Stimulated activated naive CD8-positive, alpha-beta T cell treated with anti-CD3 and anti-CD28 coated beads, Interleukin-15, amount 100 ng/mL, for 72 hours (primary cell): Measurements from ENCODE around the gene LRRFIP1.
"Not testable (repeated sequence)": the region's sequence is repeated elsewhere in the genome, so short reads cannot be mapped to it uniquely, and the experiment has no call there.

ENCODE experiments used
- ATAC-seq: fragments of 150-1000 bp; cut with Tn5 transposase; 2 replicates; pipeline ENCODE4 v1.10.0; 2021; ENCODE audit warnings: mild to moderate bottlenecking, moderate library complexity
- DNase-seq, 2 donors: peaks; one replicate each; pipeline ENCODE4 v3.0.0; 2021 to 2022
- H3K27ac Mint-ChIP-seq, 2 donors: one replicate each; pipeline ENCODE4 v1.8.0; 2022; ENCODE audit warnings: mild to moderate bottlenecking in 2 of 2, mixed read lengths in 2 of 2, moderate library complexity in 2 of 2
- H3K27me3 Mint-ChIP-seq: one replicate; pipeline ENCODE4 v1.8.0; 2022; ENCODE audit warnings: mixed read lengths
- H3K4me1 Mint-ChIP-seq: one replicate; pipeline ENCODE4 v1.8.0; 2022; ENCODE audit warnings: mild to moderate bottlenecking, mixed read lengths
- H3K4me3 Mint-ChIP-seq, 2 donors: one replicate each; pipeline ENCODE4 v1.8.0; 2022; ENCODE audit warnings: mild to moderate bottlenecking in 2 of 2, mixed read lengths in 2 of 2, moderate library complexity in 1 of 2
- H3K9me3 Mint-ChIP-seq, 2 donors: one replicate each; pipeline ENCODE4 v1.8.0; 2022; ENCODE audit warnings: mixed read lengths in 2 of 2

LRRFIP1 gene

DNA sequence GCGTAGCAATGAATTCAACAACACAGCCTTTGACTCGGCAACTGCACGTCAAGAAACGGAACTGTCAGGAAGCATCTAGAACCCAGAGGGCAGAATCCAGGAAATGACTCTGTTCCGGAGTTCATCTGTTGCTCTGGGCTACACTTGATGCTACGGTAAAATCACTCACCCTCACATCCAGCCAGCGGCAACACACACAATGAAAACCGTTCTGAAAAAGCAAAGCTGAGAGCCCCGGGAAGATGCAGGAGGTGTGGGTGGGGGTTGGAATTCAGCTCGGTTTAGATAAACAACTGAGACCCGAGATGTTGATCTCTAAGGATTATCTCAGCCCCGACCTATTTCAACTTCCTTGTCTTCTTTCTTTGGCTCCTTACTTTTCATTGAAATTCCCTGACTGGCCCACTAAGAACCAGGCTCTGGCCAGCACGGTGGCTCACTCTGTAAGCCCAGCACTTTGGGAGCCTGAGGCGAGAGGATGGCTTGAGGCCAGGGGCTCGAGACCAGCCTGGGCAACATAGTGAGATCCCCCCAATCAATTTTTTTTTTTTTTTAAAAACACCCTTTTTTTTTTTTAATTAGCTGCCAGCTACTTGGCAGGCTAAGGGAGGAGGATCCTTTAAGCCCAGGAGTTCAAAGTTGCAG lies 23.5 kb upstream of the LRRFIP1 start:
- no peaks in the 10 kb centered on the region for H3K27me3 Mint-ChIP-seq
- H3K4me1 Mint-ChIP-seq: peaks cover 20% of the 10 kb centered on the region
- peak overlapping the region; percentile 43 to 91 for H3K27ac Mint-ChIP-seq
- H3K4me3 Mint-ChIP-seq: peak overlapping the region; percentile 72 to 74
- H3K9me3 Mint-ChIP-seq: no peaks in the 10 kb centered on the region
- peak; percentile 23 to 37 for DNase-seq
- peak; percentile 94 for ATAC-seq

DNA sequence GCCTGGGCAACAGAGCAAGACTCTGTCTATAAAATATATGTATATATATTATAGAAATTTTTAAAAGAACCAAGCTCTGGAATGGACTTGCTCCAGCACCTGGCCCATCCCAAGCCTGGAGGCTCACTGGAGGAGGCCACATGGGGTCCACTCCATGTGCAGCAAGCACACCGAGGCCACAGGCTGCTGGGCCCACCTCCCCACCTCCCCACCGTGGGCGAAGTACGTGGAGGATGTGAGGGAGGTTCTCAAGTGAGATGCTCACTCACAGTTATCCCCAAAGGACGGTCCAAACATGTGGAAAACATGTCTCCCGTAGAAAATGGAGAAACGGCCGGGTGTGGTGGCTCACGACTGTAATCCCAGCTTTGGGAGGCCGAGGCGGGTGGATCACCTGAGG lies 23.0 kb upstream of the LRRFIP1 start:
- peak overlapping the region; percentile 72 to 74 for H3K4me3 Mint-ChIP-seq
- no peaks in the 10 kb centered on the region for H3K9me3 Mint-ChIP-seq
- DNase-seq (no peak), ATAC-seq (no peak)
- no peak overlapping the region for H3K27ac Mint-ChIP-seq
- no peaks in the 10 kb centered on the region for H3K27me3 Mint-ChIP-seq
- peaks cover 20% of the 10 kb centered on the region for H3K4me1 Mint-ChIP-seq

DNA sequence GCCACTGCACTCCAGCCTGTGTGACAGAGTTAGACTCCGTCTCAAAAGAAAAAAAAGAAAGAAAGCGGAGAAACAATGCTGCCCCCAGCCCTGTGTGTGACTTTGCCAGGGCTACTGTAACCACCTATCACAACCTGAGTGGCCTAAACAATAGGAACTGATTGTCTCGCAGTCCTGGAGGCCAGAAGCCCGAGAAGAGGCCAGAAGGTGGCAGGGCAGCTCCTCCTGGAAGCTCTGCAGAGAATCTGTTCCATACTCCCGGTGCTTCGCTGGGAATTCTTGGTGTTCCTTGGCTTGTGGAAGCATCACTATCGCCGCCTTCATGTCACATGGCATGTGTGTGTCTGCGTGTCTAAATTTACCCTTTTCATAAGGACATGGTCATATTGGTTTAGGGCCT lies 22.4 kb upstream of the LRRFIP1 start:
- ATAC-seq: no peak
- no peak for DNase-seq

GRCh38 chr2:237606522-237606921 lies 20.9 kb upstream of the LRRFIP1 start:
- H3K4me3 Mint-ChIP-seq, DNase-seq, H3K9me3 Mint-ChIP-seq, H3K27ac Mint-ChIP-seq, H3K27me3 Mint-ChIP-seq, ATAC-seq: not testable (repeated sequence)
- H3K4me1 Mint-ChIP-seq: peaks cover 20% of the 10 kb centered on the region

More for the DNA sequence above, 22.4 kb upstream of the LRRFIP1 start:
- peaks cover 20% of the 10 kb centered on the region for H3K4me1 Mint-ChIP-seq
- no peaks in the 10 kb centered on the region for H3K9me3 Mint-ChIP-seq
- H3K27ac Mint-ChIP-seq: peak overlapping the region in 1 of 2 donors; percentile 61
- no peaks in the 10 kb centered on the region for H3K27me3 Mint-ChIP-seq
- no peak overlapping the region for H3K4me3 Mint-ChIP-seq

DNA sequence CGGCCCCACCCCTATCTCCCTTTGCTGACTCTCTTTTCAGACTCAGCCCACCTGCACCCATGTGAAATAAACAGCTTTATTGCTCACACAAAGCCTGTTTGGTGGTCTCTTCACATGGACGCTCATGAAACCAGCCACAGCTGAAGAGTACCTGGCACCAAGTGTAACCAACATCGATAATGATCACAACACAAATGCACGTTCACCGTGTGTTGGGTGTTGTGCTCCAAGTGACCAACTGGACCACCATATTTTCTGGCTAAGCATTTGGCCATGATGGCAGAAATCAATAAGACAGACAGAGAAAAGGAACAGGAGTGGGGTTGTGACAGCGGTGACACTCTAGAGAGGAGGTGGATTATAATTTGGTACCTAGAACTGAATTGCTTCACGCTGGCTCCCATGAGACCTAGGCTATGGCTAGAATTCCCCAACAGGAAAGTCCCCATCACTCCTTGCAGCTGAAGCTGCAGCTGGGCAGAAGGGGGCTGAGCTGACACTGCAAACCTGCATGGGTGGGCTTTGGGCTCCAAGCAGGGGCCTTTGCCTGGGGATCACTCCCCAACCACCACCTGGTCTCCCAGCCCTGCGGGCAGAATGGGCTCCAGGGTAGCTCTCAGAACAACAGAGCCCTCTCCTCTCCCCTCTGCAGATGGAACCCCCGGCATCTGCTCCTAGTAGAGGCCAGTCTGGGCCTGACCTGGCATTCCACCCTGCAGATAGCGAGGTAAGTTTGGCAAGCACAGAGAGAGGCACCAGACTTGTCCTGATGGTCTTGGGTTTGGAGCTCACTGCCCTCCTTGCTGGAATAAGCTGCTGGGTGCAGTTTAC lies 14.6 kb upstream of the LRRFIP1 start:
- DNase-seq (no peak), ATAC-seq (no peak)
- no peaks in the 10 kb centered on the region for H3K27me3 Mint-ChIP-seq
- no peak overlapping the region for H3K4me3 Mint-ChIP-seq
- no peaks in the 10 kb centered on the region for H3K9me3 Mint-ChIP-seq
- peaks cover 35% of the 10 kb centered on the region for H3K4me1 Mint-ChIP-seq
- no peak overlapping the region for H3K27ac Mint-ChIP-seq

DNA sequence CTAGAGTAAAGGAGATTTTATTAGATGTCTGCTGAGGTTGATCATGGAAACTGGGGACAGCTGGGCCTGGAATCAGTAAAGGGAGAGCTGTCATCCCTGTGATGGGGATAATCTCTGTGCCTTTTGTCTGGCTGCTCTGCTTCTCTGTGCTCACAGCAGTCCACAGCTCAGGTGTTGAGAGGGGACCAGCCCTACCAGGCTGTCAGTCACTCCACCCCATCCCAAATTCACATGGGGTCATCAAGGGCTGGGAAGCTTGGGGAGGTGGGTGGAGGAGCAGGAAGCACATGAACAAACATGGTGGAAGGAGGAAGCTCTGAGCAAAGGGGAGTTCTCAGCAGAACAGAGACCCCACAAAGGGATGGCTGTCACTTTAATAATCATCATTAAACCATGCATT lies 13.7 kb upstream of the LRRFIP1 start:
- H3K4me1 Mint-ChIP-seq: peaks cover 45% of the 10 kb centered on the region
- ATAC-seq: no peak

DNA sequence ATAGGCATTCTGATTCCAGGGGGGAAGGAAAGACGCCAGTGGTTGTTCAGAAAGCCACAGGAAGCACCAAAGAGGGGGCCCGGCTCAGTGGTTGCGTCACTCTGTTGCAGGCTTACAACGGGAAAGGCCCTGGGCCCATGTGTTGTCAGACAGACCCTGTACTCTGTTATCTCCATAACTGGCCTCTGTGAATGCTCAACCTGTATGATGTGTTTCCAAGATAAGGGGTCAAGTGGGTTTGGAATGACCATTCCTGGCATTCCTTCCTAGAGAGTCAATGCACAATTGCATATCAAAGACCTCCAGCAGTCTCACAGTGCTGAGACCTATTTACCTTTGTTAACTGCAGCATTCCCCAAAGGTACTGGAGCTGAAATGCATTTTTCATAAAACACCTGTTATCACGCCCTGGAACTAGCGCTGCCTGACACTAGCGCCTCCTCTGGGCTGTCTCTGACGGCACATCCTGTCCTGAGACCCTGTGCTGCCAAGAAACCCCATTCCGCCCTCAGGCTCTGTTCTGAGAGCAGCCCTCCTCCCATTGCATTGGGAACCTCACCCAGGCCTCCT lies 13.2 kb upstream of the LRRFIP1 start:
- peaks cover 47% of the 10 kb centered on the region for H3K4me1 Mint-ChIP-seq
- H3K27ac Mint-ChIP-seq: no peak overlapping the region

More for the DNA sequence above, 13.7 kb upstream of the LRRFIP1 start:
- Mint-ChIP-seq H3K4me3 (peak overlapping the region in 1 of 2 donors; percentile 6), H3K27me3 (no peaks in the 10 kb centered on the region), H3K27ac (no peak overlapping the region), H3K9me3 (no peaks in the 10 kb centered on the region)
- no peak for DNase-seq

GRCh38 chr2:237615631-237616249 lies 11.6 kb upstream of the LRRFIP1 start:
- Mint-ChIP-seq H3K27ac (peak overlapping the region in 1 of 2 donors; percentile 55), H3K4me3 (no peak overlapping the region), H3K27me3 (no peaks in the 10 kb centered on the region), H3K9me3 (no peaks in the 10 kb centered on the region), H3K4me1 (peaks cover 47% of the 10 kb centered on the region)
- ATAC-seq: no peak
- DNase-seq: no peak

More for the DNA sequence above, 13.2 kb upstream of the LRRFIP1 start:
- DNase-seq: no peak
- Mint-ChIP-seq H3K4me3 (no peak overlapping the region), H3K27me3 (no peaks in the 10 kb centered on the region), H3K9me3 (no peaks in the 10 kb centered on the region)
- ATAC-seq: peak; percentile 46

DNA sequence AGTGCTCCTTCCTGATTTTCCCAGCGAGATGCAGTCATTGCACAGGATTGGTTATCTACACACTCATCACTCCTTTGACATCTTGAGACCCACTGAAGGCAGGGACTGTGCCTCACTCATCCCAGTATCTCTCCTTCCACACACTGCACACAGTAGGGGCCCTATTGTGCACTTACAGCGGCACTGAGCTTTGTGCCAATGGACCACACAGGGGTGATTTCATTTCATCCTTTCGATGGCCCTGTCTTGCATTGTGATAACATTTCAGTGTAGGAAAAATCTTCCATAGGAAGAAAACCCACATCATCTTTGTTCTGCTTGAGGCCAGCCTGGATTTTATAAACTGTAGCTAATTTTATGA lies 11.0 kb upstream of the LRRFIP1 start:
- peaks cover 47% of the 10 kb centered on the region for H3K4me1 Mint-ChIP-seq
- no peak overlapping the region for H3K4me3 Mint-ChIP-seq
- H3K27ac Mint-ChIP-seq: no peak overlapping the region
- H3K9me3 Mint-ChIP-seq: no peaks in the 10 kb centered on the region
- H3K27me3 Mint-ChIP-seq: no peaks in the 10 kb centered on the region
- no peak for DNase-seq
- ATAC-seq: no peak

DNA sequence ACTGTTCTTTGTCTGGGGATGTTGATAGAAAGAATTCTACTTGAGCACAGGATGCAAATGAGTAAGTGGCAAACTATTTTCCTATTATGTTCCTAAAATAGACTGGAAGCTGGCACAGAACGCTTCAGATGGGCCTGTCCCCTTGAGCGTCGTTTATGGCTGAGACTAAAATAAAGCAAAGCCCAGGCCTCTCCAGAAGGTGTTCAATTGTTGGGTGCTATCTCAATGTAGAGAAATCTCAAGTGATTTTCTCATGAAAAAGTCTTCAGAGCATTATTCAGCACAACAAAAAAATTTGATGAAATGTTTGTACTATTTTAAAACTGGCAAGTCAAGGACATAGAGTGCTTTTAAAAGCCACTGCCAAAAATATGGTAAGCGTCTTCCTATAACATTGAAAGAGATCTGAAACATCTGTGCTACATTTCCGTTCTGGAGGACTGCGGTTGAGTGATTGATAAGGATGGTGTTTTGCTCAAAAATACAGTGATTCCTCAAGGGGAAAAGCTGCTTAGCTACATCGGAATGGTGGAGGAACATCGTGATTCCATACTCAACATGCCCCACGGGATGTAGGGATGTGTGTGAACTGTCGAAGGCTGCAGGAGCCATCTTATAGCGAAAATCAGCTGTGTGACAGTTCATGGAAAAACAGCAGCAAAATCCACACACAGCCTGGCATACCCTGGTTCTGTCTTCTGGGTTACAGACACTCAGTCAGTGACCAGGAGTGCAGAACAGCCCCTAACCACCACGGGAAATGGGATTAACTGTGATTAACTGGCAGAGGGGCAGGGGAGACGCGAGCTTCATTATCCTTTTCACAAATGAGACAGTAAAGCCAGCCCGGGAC lies 10.4 kb upstream of the LRRFIP1 start:
- Mint-ChIP-seq H3K9me3 (no peaks in the 10 kb centered on the region), H3K27ac (no peak overlapping the region), H3K4me3 (peak overlapping the region; percentile 39 to 40), H3K4me1 (peaks cover 47% of the 10 kb centered on the region), H3K27me3 (no peaks in the 10 kb centered on the region)
- DNase-seq (no peak), ATAC-seq (peak; percentile 48)

- no peak for DNase-seq
- Mint-ChIP-seq H3K27me3 (no peaks in the 10 kb centered on the region), H3K4me1 (peaks cover 47% of the 10 kb centered on the region)
Measured at GRCh38 chr2:237617587-237617982, 9.8 kb upstream of the LRRFIP1 start.

DNA sequence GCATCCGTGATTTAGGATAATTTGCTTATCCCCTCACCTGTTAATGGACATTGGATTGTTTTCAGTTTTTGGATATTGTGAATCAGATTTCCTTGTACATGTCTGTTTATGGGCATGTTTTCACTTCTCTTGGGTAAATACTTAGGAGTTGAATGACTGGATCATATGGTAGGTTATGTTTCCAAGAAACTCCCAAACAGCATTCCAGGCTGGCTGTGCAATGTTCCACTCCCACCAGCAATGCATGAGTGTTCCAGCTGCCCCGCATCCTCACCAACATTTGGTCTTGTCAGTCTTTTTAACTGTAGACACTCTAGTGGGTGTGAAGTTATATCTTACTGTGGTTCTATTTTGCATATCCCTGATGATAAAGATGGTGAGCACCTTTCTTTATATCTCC lies 8.9 kb upstream of the LRRFIP1 start:
- peaks cover 47% of the 10 kb centered on the region for H3K4me1 Mint-ChIP-seq
- H3K27me3 Mint-ChIP-seq: no peaks in the 10 kb centered on the region
- no peaks in the 10 kb centered on the region for H3K9me3 Mint-ChIP-seq
- no peak overlapping the region for H3K4me3 Mint-ChIP-seq
- no peak overlapping the region for H3K27ac Mint-ChIP-seq
- ATAC-seq (no peak), DNase-seq (no peak)

More at GRCh38 chr2:237617587-237617982, 9.8 kb upstream of the LRRFIP1 start:
- Mint-ChIP-seq H3K27ac (no peak overlapping the region), H3K4me3 (peak overlapping the region; percentile 39 to 40), H3K9me3 (no peaks in the 10 kb centered on the region)
- ATAC-seq: no peak

GRCh38 chr2:237623428-237624403 lies 3.7 kb upstream of the LRRFIP1 start:
- Mint-ChIP-seq H3K4me1 (peaks cover 18% of the 10 kb centered on the region), H3K9me3 (no peaks in the 10 kb centered on the region), H3K4me3 (no peak overlapping the region), H3K27ac (no peak overlapping the region), H3K27me3 (peaks cover 28% of the 10 kb centered on the region)
- DNase-seq: no peak
- ATAC-seq: no peak

GRCh38 chr2:237624565-237624964 lies 2.8 kb upstream of the LRRFIP1 start:
- Mint-ChIP-seq H3K27me3 (peaks cover 31% of the 10 kb centered on the region), H3K4me1 (peaks cover 19% of the 10 kb centered on the region), H3K4me3 (no peak overlapping the region), H3K27ac (no peak overlapping the region), H3K9me3 (no peaks in the 10 kb centered on the region)
- ATAC-seq (no peak), DNase-seq (no peak)
